Glutamatergic neuron (in vitro differentiated cells): Measurements from ENCODE around the gene SMCO3. TPM values are rescaled to one million over a fixed set of nuclear protein-coding genes. Genes with fewer than 3 reads are reported as not detected.

Source experiments
- DNase-seq: peaks from one replicate; pipeline ENCODE4 v3.0.0; 2022
- H3K27ac Mint-ChIP-seq: one replicate; pipeline ENCODE4 v1.8.0; 2020; ENCODE audit warnings: mild to moderate bottlenecking, mixed read lengths, inconsistent platforms; ENCODE audit not compliant: unreplicated experiment
- H3K27me3 Mint-ChIP-seq: one replicate; pipeline ENCODE4 v1.8.0; 2020; ENCODE audit warnings: mild to moderate bottlenecking, moderate library complexity, mixed read lengths, inconsistent platforms; ENCODE audit not compliant: unreplicated experiment
- H3K36me3 Mint-ChIP-seq: one replicate; pipeline ENCODE4 v1.8.0; 2020; ENCODE audit warnings: mild to moderate bottlenecking, mixed read lengths, inconsistent platforms; ENCODE audit not compliant: unreplicated experiment
- H3K4me1 Mint-ChIP-seq: one replicate; pipeline ENCODE4 v1.8.0; 2020; ENCODE audit warnings: mild to moderate bottlenecking, low read depth, mixed read lengths, inconsistent platforms; ENCODE audit not compliant: unreplicated experiment
- H3K4me3 Mint-ChIP-seq: one replicate; pipeline ENCODE4 v1.8.0; 2020; ENCODE audit warnings: mild to moderate bottlenecking, mixed read lengths, inconsistent platforms; ENCODE audit not compliant: unreplicated experiment
- H3K9me3 Mint-ChIP-seq: one replicate; pipeline ENCODE4 v1.8.0; 2020; ENCODE audit warnings: mild to moderate bottlenecking, moderate library complexity, mixed read lengths, inconsistent platforms; ENCODE audit not compliant: unreplicated experiment
- CTCF ChIP-seq: fragments of 200-600 bp; sonication (generic); IDR thresholded peaks from one replicate; pipeline ENCODE4 v1.5.0; 2021; ENCODE audit not compliant: partially characterized antibody, unreplicated experiment
- total RNA-seq: library from RNA; stranded (reverse); fragmentation: NEBNext Ultra II Directional; extraction: Animal tissue kit (Norgen Biotek cat#: 25700); gene quantifications from one replicate; pipeline ENCODE4 v1.2.1, GENCODE V29; 2021; ENCODE audit not compliant: unreplicated experiment

Gene SMCO3
- total RNA-seq, 1 donor from 2014 or later = not detected

DNA sequence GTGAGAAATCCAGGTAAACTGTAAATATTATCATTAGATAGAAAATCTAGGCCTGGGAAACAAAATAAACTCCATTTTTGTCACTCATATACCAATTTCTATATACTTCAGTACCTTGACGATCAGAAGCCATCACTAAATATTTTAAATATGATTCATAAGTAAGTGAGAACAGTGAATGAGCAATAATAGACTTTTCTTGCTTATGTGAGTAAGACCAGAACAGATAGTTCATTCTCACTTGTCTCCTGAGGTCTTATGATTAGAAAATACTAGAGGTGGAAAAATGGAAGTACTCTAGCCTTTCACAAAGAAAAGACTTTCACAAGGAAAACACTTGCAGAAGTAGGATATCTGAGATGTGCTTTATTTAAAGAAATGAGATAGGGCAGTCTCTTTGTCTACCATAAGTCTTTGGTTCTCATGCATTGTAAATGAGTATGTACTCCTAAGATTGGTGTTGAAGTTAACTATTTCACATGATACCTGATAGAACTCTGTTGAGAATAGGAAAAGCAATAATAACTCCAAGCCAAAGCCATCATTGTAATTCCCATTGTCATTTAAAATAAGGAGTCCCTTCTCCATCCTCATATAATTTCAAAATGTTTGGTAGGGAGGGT is 10.1 kb upstream of the SMCO3 start:
- no peaks in the 10 kb centered on the region for H3K9me3 Mint-ChIP-seq
- no peaks in the 10 kb centered on the region for H3K36me3 Mint-ChIP-seq
- no peak for TF ChIP-seq CTCF
- no peak for DNase-seq
- no peak overlapping the region for H3K4me3 Mint-ChIP-seq
- no peaks in the 10 kb centered on the region for H3K4me1 Mint-ChIP-seq
- H3K27ac Mint-ChIP-seq = no peak overlapping the region
- no peaks in the 10 kb centered on the region for H3K27me3 Mint-ChIP-seq

GRCh38 chr12:14811486-14811885 is 2.5 kb downstream of the SMCO3 start:
- no peaks in the 10 kb centered on the region for H3K9me3 Mint-ChIP-seq
- no peaks in the 10 kb centered on the region for H3K27me3 Mint-ChIP-seq
- H3K4me3 Mint-ChIP-seq = no peak overlapping the region
- DNase-seq = no peak
- TF ChIP-seq CTCF = no peak
- no peaks in the 10 kb centered on the region for H3K4me1 Mint-ChIP-seq
- no peak overlapping the region for H3K27ac Mint-ChIP-seq
- no peaks in the 10 kb centered on the region for H3K36me3 Mint-ChIP-seq

DNA sequence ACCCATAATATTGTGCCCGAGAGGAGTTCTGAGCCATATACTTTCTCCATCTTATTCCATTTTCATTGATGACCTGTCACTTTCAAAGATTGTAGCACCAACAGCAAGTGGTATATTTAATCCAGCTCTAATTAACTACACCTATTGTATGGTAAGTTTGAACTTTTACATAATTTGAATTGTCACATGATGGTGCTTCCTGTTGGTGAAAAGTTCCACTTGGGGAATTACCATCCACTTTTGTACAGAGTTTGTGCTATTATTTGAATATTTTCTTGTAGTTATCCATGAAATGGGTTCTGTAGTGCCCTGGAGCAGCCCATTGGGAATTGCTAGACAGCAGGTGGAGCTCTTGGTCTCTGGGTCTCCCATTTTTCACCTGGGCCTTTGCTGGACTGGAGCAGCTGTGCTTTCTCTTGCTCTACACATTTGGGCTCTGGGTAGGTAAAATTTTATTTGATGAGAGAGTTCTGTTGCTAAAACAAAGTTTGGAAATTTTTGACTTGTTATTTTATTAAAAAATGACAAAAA is 3.0 kb downstream of the SMCO3 start:
- Mint-ChIP-seq H3K4me3 (no peak overlapping the region), H3K4me1 (no peaks in the 10 kb centered on the region), H3K27me3 (no peaks in the 10 kb centered on the region), H3K36me3 (no peaks in the 10 kb centered on the region), H3K9me3 (no peaks in the 10 kb centered on the region), H3K27ac (no peak overlapping the region)
- no peak for DNase-seq
- no peak for TF ChIP-seq CTCF

DNA sequence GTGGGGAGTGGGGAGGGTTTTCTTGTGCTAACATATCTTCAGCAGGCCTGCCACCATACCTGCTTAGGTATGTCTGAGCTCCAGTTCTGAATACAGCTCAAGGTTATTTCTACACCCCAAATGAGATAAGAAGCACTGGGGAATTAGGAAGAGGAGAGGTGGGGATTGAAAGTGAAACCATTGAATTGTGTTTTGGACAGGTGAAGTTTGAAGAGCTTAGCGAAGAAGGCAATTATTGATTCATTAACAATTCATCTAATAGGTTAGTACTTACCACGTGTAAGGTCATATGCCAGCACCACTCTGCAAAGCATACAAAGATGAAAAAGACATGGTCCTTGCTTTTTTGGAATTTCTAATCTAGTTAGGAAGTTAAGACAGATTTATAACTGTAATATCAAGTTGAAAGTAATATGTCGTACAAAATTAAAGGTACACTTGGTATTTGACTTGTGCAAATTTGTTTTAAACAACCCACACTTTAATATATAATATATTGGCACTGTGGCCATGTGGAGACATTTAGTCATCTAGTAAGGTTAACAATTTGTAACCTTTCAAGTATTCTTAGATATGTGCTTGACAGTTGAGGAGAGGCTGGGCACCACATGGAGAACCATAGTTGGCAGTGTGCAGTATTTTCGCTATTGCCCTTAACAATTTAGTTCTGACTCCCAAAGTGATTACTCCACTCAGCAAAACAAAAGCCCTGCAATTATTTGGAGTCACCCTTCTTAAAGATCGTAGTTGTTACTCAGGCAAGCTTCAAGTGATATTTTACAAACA is 3.6 kb downstream of the SMCO3 start:
- H3K4me1 Mint-ChIP-seq = no peaks in the 10 kb centered on the region
- no peaks in the 10 kb centered on the region for H3K9me3 Mint-ChIP-seq
- no peaks in the 10 kb centered on the region for H3K27me3 Mint-ChIP-seq
- H3K27ac Mint-ChIP-seq = no peak overlapping the region
- no peaks in the 10 kb centered on the region for H3K36me3 Mint-ChIP-seq
- DNase-seq = no peak
- no peak for TF ChIP-seq CTCF
- H3K4me3 Mint-ChIP-seq = no peak overlapping the region

- H3K4me3 Mint-ChIP-seq = no peak overlapping the region
- H3K9me3 Mint-ChIP-seq = no peaks in the 10 kb centered on the region
- no peaks in the 10 kb centered on the region for H3K4me1 Mint-ChIP-seq
- no peak for DNase-seq
- peaks cover 1% of the 10 kb centered on the region for H3K27me3 Mint-ChIP-seq
- H3K27ac Mint-ChIP-seq = no peak overlapping the region
- no peaks in the 10 kb centered on the region for H3K36me3 Mint-ChIP-seq
- TF ChIP-seq CTCF = no peak
These were observed 10.2 kb downstream of the SMCO3 start for GRCh38 chr12:14803830-14804160.
